SW 1271 (cell line): Measurements from ENCODE around the gene UBXN10.

Experiments
- DNase-seq, 2 experiments: peaks; one replicate each; lab custom pipeline; 2025; lab: John Stamatoyannopoulos, UW

UBXN10 gene

GRCh38 chr1:20151906-20152598, 33.8 kb upstream of the UBXN10 start:
- peak in 1 of 2 experiments; percentile 56 for DNase-seq

GRCh38 chr1:20152599-20152930, 33.3 kb upstream of the UBXN10 start:
- no peak for DNase-seq

GRCh38 chr1:20153000-20153418, 32.9 kb upstream of the UBXN10 start:
- no peak for DNase-seq

GRCh38 chr1:20154301-20154831, 31.5 kb upstream of the UBXN10 start:
- DNase-seq = no peak

GRCh38 chr1:20158358-20159070, 27.4 kb upstream of the UBXN10 start:
- DNase-seq = no peak

- peak in 1 of 2 experiments; percentile 5 for DNase-seq
These were observed 25.9 kb upstream of the UBXN10 start for GRCh38 chr1:20160034-20160433.

- DNase-seq = no peak
These were observed 21.1 kb upstream of the UBXN10 start for GRCh38 chr1:20164694-20165202.

GRCh38 chr1:20165522-20165951, 20.4 kb upstream of the UBXN10 start:
- DNase-seq = no peak

- no peak for DNase-seq
These were observed 19.8 kb upstream of the UBXN10 start for GRCh38 chr1:20166051-20166450.

GRCh38 chr1:20167126-20167525, 18.8 kb upstream of the UBXN10 start:
- no peak for DNase-seq

GRCh38 chr1:20168564-20169491, 17.1 kb upstream of the UBXN10 start:
- DNase-seq = no peak

- DNase-seq = no peak
These were observed 16.0 kb upstream of the UBXN10 start for GRCh38 chr1:20169932-20170331.

GRCh38 chr1:20172033-20172590, 13.8 kb upstream of the UBXN10 start:
- DNase-seq = no peak

- DNase-seq = no peak
These were observed 10.8 kb upstream of the UBXN10 start for GRCh38 chr1:20174937-20175666.

GRCh38 chr1:20178634-20179370, 7.1 kb upstream of the UBXN10 start:
- no peak for DNase-seq

- no peak for DNase-seq
These were observed 6.3 kb upstream of the UBXN10 start for GRCh38 chr1:20179371-20180128.

GRCh38 chr1:20180129-20180843, 5.6 kb upstream of the UBXN10 start:
- no peak for DNase-seq

- no peak for DNase-seq
These were observed 5.1 kb upstream of the UBXN10 start for GRCh38 chr1:20180844-20181207.

- no peak for DNase-seq
These were observed 3.5 kb upstream of the UBXN10 start for GRCh38 chr1:20182415-20182814.
